HG03175 (cell line): ENCODE measurements around the gene PLA2R1.

Source experiments
- ATAC-seq: cut with Tn5 transposase; IDR thresholded peaks from one replicate; pipeline ENCODE4 v1.9.1; 2021; ENCODE audit warnings: mild to moderate bottlenecking, moderate library complexity; ENCODE audit not compliant: unreplicated experiment

The PLA2R1 gene

GRCh38 chr2:160062292-160063005 is at the start of gene PLA2R1:
Gene PLA2R1 (minus strand): TSS chr2:160062615. CDS start chr2:160062403, 212 bp downstream.
- no peak for ATAC-seq

- ATAC-seq: no peak
These were observed 48.3 kb upstream of the PLA2R1 start for GRCh38 chr2:160110674-160111239.

- peak; percentile 80 for ATAC-seq
These were observed 47.7 kb upstream of the PLA2R1 start for GRCh38 chr2:160109939-160110673.

- ATAC-seq: no peak
These were observed 46.8 kb upstream of the PLA2R1 start for GRCh38 chr2:160109243-160109642.

- ATAC-seq: no peak
These were observed 46.2 kb upstream of the PLA2R1 start for GRCh38 chr2:160108646-160109045.

- no peak for ATAC-seq
These were observed 43.0 kb upstream of the PLA2R1 start for GRCh38 chr2:160105366-160105765.

GRCh38 chr2:160104115-160104514 is 41.7 kb upstream of the PLA2R1 start:
- no peak for ATAC-seq

- no peak for ATAC-seq
These were observed 34.9 kb upstream of the PLA2R1 start for GRCh38 chr2:160097326-160097725.

- ATAC-seq: peak; percentile 53
These were observed 34.0 kb upstream of the PLA2R1 start for GRCh38 chr2:160096409-160096808.

GRCh38 chr2:160092445-160092844 is 30.0 kb upstream of the PLA2R1 start:
- no peak for ATAC-seq

GRCh38 chr2:160091381-160091780 is 29.0 kb upstream of the PLA2R1 start:
- no peak for ATAC-seq

GRCh38 chr2:160087854-160088745 is 25.7 kb upstream of the PLA2R1 start:
- no peak for ATAC-seq

GRCh38 chr2:160085662-160086061 is 23.2 kb upstream of the PLA2R1 start:
- no peak for ATAC-seq

GRCh38 chr2:160077912-160078810 is 15.7 kb upstream of the PLA2R1 start:
- no peak for ATAC-seq

GRCh38 chr2:160076914-160077313 is 14.5 kb upstream of the PLA2R1 start:
- ATAC-seq: no peak

GRCh38 chr2:160076241-160076640 is 13.8 kb upstream of the PLA2R1 start:
- no peak for ATAC-seq

- no peak for ATAC-seq
These were observed 12.8 kb upstream of the PLA2R1 start for GRCh38 chr2:160075171-160075570.

- no peak for ATAC-seq
These were observed 11.0 kb upstream of the PLA2R1 start for GRCh38 chr2:160073284-160073888.

- ATAC-seq: no peak
These were observed 6.5 kb upstream of the PLA2R1 start for GRCh38 chr2:160068906-160069305.

GRCh38 chr2:160064916-160065315 is 2.5 kb upstream of the PLA2R1 start:
- no peak for ATAC-seq
